ENCODE results near the gene BBS5.

GRCh38 chr2:169509298-169509885, 30.1 kb downstream of the BBS5 start, which contains the start of gene KLHL41:
- TF ChIP-seq TCF7L2 (IDR thresholded peaks at IDR 0.05; ENCODE audit: borderline replicate concordance, low read depth, low read length) (no peak), MZF1 (tag by site-specific recombination; IDR thresholded peaks at IDR 0.05; ENCODE audit: borderline replicate concordance) (no peak), GLI4 (tag by site-specific recombination; IDR thresholded peaks at IDR 0.05) (no peak), ZNF248 (tag by site-specific recombination; IDR thresholded peaks at IDR 0.05) (no peak), HOXA7 (CRISPR knock-in tag; IDR thresholded peaks at IDR 0.05; ENCODE audit: borderline replicate concordance) (no peak)
- TF ChIP-seq, protein P1, sequence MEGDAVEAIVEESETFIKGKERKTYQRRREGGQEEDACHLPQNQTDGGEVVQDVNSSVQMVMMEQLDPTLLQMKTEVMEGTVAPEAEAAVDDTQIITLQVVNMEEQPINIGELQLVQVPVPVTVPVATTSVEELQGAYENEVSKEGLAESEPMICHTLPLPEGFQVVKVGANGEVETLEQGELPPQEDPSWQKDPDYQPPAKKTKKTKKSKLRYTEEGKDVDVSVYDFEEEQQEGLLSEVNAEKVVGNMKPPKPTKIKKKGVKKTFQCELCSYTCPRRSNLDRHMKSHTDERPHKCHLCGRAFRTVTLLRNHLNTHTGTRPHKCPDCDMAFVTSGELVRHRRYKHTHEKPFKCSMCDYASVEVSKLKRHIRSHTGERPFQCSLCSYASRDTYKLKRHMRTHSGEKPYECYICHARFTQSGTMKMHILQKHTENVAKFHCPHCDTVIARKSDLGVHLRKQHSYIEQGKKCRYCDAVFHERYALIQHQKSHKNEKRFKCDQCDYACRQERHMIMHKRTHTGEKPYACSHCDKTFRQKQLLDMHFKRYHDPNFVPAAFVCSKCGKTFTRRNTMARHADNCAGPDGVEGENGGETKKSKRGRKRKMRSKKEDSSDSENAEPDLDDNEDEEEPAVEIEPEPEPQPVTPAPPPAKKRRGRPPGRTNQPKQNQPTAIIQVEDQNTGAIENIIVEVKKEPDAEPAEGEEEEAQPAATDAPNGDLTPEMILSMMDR (tag by site-specific recombination; IDR thresholded peaks at IDR 0.05): no peak
- TF ChIP-seq, protein P2, sequence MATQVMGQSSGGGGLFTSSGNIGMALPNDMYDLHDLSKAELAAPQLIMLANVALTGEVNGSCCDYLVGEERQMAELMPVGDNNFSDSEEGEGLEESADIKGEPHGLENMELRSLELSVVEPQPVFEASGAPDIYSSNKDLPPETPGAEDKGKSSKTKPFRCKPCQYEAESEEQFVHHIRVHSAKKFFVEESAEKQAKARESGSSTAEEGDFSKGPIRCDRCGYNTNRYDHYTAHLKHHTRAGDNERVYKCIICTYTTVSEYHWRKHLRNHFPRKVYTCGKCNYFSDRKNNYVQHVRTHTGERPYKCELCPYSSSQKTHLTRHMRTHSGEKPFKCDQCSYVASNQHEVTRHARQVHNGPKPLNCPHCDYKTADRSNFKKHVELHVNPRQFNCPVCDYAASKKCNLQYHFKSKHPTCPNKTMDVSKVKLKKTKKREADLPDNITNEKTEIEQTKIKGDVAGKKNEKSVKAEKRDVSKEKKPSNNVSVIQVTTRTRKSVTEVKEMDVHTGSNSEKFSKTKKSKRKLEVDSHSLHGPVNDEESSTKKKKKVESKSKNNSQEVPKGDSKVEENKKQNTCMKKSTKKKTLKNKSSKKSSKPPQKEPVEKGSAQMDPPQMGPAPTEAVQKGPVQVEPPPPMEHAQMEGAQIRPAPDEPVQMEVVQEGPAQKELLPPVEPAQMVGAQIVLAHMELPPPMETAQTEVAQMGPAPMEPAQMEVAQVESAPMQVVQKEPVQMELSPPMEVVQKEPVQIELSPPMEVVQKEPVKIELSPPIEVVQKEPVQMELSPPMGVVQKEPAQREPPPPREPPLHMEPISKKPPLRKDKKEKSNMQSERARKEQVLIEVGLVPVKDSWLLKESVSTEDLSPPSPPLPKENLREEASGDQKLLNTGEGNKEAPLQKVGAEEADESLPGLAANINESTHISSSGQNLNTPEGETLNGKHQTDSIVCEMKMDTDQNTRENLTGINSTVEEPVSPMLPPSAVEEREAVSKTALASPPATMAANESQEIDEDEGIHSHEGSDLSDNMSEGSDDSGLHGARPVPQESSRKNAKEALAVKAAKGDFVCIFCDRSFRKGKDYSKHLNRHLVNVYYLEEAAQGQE (tag by site-specific recombination; IDR thresholded peaks at IDR 0.05): no peak
- TF ChIP-seq, protein P3, sequence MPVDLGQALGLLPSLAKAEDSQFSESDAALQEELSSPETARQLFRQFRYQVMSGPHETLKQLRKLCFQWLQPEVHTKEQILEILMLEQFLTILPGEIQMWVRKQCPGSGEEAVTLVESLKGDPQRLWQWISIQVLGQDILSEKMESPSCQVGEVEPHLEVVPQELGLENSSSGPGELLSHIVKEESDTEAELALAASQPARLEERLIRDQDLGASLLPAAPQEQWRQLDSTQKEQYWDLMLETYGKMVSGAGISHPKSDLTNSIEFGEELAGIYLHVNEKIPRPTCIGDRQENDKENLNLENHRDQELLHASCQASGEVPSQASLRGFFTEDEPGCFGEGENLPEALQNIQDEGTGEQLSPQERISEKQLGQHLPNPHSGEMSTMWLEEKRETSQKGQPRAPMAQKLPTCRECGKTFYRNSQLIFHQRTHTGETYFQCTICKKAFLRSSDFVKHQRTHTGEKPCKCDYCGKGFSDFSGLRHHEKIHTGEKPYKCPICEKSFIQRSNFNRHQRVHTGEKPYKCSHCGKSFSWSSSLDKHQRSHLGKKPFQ (tag by site-specific recombination; IDR thresholded peaks at IDR 0.05): no peak
